GM23338 (cell line): ENCODE measurements around the gene GNPTG. TPM values are rescaled to one million over a fixed set of nuclear protein-coding genes. Genes with fewer than 3 reads are reported as not detected.

ENCODE experiments used
- ATAC-seq: fragments of 200-7000 bp; cut with Tn5 transposase; 3 replicates; pipeline ENCODE4 v1.9.1; 2020
- DNase-seq: peaks from one replicate; pipeline ENCODE4 v3.0.0-alpha.2; 2015; ENCODE audit warnings: low spot score
- H2AFZ ChIP-seq: fragments of 200-600 bp; sonication (generic); 2 replicates; pipeline ENCODE4 v1.8.0; 2016; ENCODE audit warnings: antibody characterized with exemption, mild to moderate bottlenecking, moderate library complexity
- H3F3A ChIP-seq: fragments of 200-600 bp; sonication (generic); replicated peaks from 2 replicates; pipeline ENCODE4 v1.8.0; 2017; ENCODE audit warnings: antibody characterized with exemption, mixed run types, low read depth
- H3K27ac ChIP-seq: fragments of 200-600 bp; sonication (generic); 2 replicates; pipeline ENCODE4 v1.6.1; 2016; ENCODE audit warnings: low read depth
- H3K27me3 ChIP-seq: fragments of 200-600 bp; sonication (generic); 2 replicates; pipeline ENCODE4 v1.8.0; 2016; ENCODE audit warnings: mild to moderate bottlenecking, mixed run types, moderate library complexity; ENCODE audit not compliant: insufficient read depth
- H3K36me3 ChIP-seq: fragments of 200-600 bp; sonication (generic); 2 replicates; pipeline ENCODE4 v1.8.0; 2016; ENCODE audit warnings: mild to moderate bottlenecking; ENCODE audit not compliant: insufficient read depth
- H3K4me1 ChIP-seq: fragments of 200-600 bp; sonication (generic); 2 replicates; pipeline ENCODE4 v1.8.0; 2016; ENCODE audit warnings: mild to moderate bottlenecking, moderate library complexity; ENCODE audit not compliant: insufficient read depth
- H3K4me2 ChIP-seq: fragments of 200-600 bp; sonication (generic); 2 replicates; pipeline ENCODE4 v1.7.1; 2017; ENCODE audit warnings: mixed run types
- H3K4me3 ChIP-seq: fragments of 200-600 bp; sonication (generic); 2 replicates; pipeline ENCODE4 v1.6.1; 2016; ENCODE audit warnings: mixed run types
- H3K79me2 ChIP-seq: fragments of 200-600 bp; sonication (generic); replicated peaks from 2 replicates; pipeline ENCODE4 v1.8.0; 2017; ENCODE audit warnings: mild to moderate bottlenecking; ENCODE audit not compliant: insufficient read depth
- H3K9me2 ChIP-seq: fragments of 200-600 bp; sonication (generic); 2 replicates; pipeline ENCODE4 v1.8.0; 2017; ENCODE audit not compliant: insufficient read depth
- H4K20me1 ChIP-seq: fragments of 200-600 bp; sonication (generic); replicated peaks from 2 replicates; pipeline ENCODE4 v1.8.0; 2017; ENCODE audit warnings: mild to moderate bottlenecking; ENCODE audit not compliant: insufficient read depth
- H3K27ac Mint-ChIP-seq: 2 replicates; pipeline ENCODE4 v1.8.0; 2020; ENCODE audit warnings: inconsistent platforms, mild to moderate bottlenecking, moderate library complexity, mixed read lengths
- H3K27me3 Mint-ChIP-seq: 3 replicates; pipeline ENCODE4 v1.8.0; 2022; ENCODE audit warnings: low read depth, mild to moderate bottlenecking, moderate library complexity, mixed read lengths, inconsistent platforms; ENCODE audit not compliant: insufficient read depth, poor library complexity
- H3K36me3 Mint-ChIP-seq: 3 replicates; pipeline ENCODE4 v1.8.0; 2021; ENCODE audit warnings: low read depth, mild to moderate bottlenecking, inconsistent platforms, moderate library complexity, mixed read lengths
- H3K4me1 Mint-ChIP-seq: 3 replicates; pipeline ENCODE4 v1.8.0; 2020; ENCODE audit warnings: mild to moderate bottlenecking, inconsistent platforms, mixed read lengths
- H3K4me3 Mint-ChIP-seq: 3 replicates; pipeline ENCODE4 v1.8.0; 2021; ENCODE audit warnings: moderate library complexity, mild to moderate bottlenecking, inconsistent platforms, mixed read lengths
- H3K9me3 Mint-ChIP-seq: 3 replicates; pipeline ENCODE4 v1.8.0; 2020; ENCODE audit warnings: moderate library complexity, mild to moderate bottlenecking, inconsistent platforms, mixed read lengths
- CREB1 ChIP-seq: fragments of 250-450 bp; sonication (Bioruptor Pico); IDR thresholded peaks from 2 replicates; pipeline ENCODE4 v1.5.0; 2020; ENCODE audit warnings: low read depth, mild to moderate bottlenecking, moderate library complexity
- EZH2 ChIP-seq: fragments of 200-600 bp; sonication (generic); IDR thresholded peaks from one replicate; pipeline ENCODE4 v1.8.0; 2017; ENCODE audit warnings: antibody characterized with exemption, mild to moderate bottlenecking, low read depth; ENCODE audit not compliant: unreplicated experiment
- EZH2phosphoT487 ChIP-seq: fragments of 200-600 bp; sonication (generic); IDR thresholded peaks from one replicate; pipeline ENCODE4 v1.8.1; 2018; ENCODE audit warnings: antibody characterized with exemption; ENCODE audit not compliant: unreplicated experiment
- JUNB ChIP-seq: IDR thresholded peaks from one replicate; pipeline ENCODE4 v1.6.1; 2016; ENCODE audit warnings: antibody characterized with exemption; ENCODE audit not compliant: unreplicated experiment
- NANOG ChIP-seq: IDR thresholded peaks from 2 replicates; pipeline ENCODE4 v1.6.1; 2016; ENCODE audit warnings: antibody characterized with exemption, borderline replicate concordance
- POLR2AphosphoS5 ChIP-seq: IDR thresholded peaks from 2 replicates; pipeline ENCODE4 v1.6.1; 2016; ENCODE audit warnings: antibody characterized with exemption, low read depth
- STAT1 ChIP-seq: IDR thresholded peaks from one replicate; pipeline ENCODE4 v1.6.1; 2016; ENCODE audit warnings: antibody characterized with exemption; ENCODE audit not compliant: unreplicated experiment
- ZNF114 ChIP-seq: fragments of 250-450 bp; sonication (Bioruptor Pico); IDR thresholded peaks from 2 replicates; pipeline ENCODE4 v1.5.0; 2020; ENCODE audit warnings: mild to moderate bottlenecking, moderate library complexity
- ZNF331 ChIP-seq: fragments of 250-450 bp; sonication (Bioruptor Pico); IDR thresholded peaks from 2 replicates; pipeline ENCODE4 v1.5.0; 2020; ENCODE audit warnings: low read depth, mild to moderate bottlenecking, moderate library complexity
- polyA plus RNA-seq: library from polyadenylated mRNA; unstranded; fragments of >200 nt; fragmentation: Nextera tagmentation; extraction: Ambion mirVana; gene quantifications from 2 replicates; pipeline ENCODE4 v1.2.1, GENCODE V29; 2016
- total RNA-seq: library from RNA; depleted of rRNA; stranded (reverse); fragments of >200 nt; shearing (Covaris generic); gene quantifications from 2 replicates; pipeline ENCODE4 v1.2.3, GENCODE V29; 2014
- TF ChIP-seq, protein P1 (sequence below), 2 experiments: fragments of 200-600 bp in 1 of 2; sonication (generic) in 1 of 2; conservative IDR thresholded peaks; 2 replicates each; pipeline versions ENCODE4 v1.5.1 to v1.6.1; 2016 to 2017; ENCODE audit warnings: antibody characterized with exemption in 2 of 2, low read depth in 2 of 2, mild to moderate bottlenecking in 2 of 2, moderate library complexity in 1 of 2
- TF ChIP-seq, protein P2 (sequence below): IDR thresholded peaks from 2 replicates; pipeline ENCODE4 v1.6.1; 2016; ENCODE audit warnings: antibody characterized with exemption
- TF ChIP-seq, protein P3 (sequence below): fragments of 250-450 bp; sonication (Bioruptor Pico); IDR thresholded peaks from 2 replicates; pipeline ENCODE4 v1.5.0; 2020; ENCODE audit warnings: mild to moderate bottlenecking, moderate library complexity
- TF ChIP-seq, protein P4 (sequence below): IDR thresholded peaks from one replicate; pipeline ENCODE4 v1.6.1; 2018; ENCODE audit warnings: antibody characterized with exemption; ENCODE audit not compliant: unreplicated experiment

The GNPTG gene
- total and polyA plus RNA-seq, 2 experiments from 2014 or later: 23.3 to 41.0 TPM

DNA sequence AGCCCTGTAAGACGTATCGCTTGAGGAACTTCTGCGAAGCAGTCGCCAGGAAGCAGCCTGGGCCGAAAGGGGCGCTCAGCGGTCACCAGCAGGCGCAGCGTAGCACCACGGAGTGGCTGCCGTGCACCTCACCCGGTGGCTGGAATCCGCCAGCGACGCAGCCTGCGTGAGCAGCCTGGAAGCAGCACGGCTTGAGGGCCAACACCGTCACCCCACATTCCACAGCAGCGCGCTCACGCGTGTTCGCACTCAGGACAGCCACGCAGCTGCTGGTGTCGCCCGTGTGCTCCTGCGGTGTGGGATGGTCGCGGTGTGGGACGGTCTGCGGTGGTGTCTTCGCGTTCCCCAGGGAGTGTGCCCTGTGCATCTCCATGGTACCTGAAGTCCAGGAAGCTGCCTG is 32.7 kb upstream of the GNPTG start:
- peaks cover 40% of the 10 kb centered on the region for H3K36me3 ChIP-seq
- no peaks in the 10 kb centered on the region for H3K4me1 ChIP-seq
- H4K20me1 ChIP-seq: peaks cover 19% of the 10 kb centered on the region
- peaks cover 55% of the 10 kb centered on the region for H3K79me2 ChIP-seq
- DNase-seq (no peak), ATAC-seq (peak; percentile 17; the same call in 2 of the 3 replicates)
- Mint-ChIP-seq H3K36me3 (peaks cover 90% of the 10 kb centered on the region), H3K9me3 (no peaks in the 10 kb centered on the region), H3K4me1 (no peaks in the 10 kb centered on the region), H3K27ac (no peak overlapping the region), H3K27me3 (peaks cover 12% of the 10 kb centered on the region), H3K4me3 (no peak overlapping the region)
- H3K4me2 ChIP-seq: no peak overlapping the region
- no peaks in the 10 kb centered on the region for H3K27me3 ChIP-seq
- H3K9me2 ChIP-seq: no peaks in the 10 kb centered on the region
- no peak overlapping the region for H3K27ac ChIP-seq
- H2AFZ ChIP-seq: no peak overlapping the region
- peaks cover 12% of the 10 kb centered on the region; the same call in 1 of the 2 replicates for H3F3A ChIP-seq
- no peak for TF ChIP-seq POLR2AphosphoS5
- no peak for TF ChIP-seq STAT1
- TF ChIP-seq EZH2phosphoT487: no peak
- no peak for TF ChIP-seq CREB1
- TF ChIP-seq, protein P1, sequence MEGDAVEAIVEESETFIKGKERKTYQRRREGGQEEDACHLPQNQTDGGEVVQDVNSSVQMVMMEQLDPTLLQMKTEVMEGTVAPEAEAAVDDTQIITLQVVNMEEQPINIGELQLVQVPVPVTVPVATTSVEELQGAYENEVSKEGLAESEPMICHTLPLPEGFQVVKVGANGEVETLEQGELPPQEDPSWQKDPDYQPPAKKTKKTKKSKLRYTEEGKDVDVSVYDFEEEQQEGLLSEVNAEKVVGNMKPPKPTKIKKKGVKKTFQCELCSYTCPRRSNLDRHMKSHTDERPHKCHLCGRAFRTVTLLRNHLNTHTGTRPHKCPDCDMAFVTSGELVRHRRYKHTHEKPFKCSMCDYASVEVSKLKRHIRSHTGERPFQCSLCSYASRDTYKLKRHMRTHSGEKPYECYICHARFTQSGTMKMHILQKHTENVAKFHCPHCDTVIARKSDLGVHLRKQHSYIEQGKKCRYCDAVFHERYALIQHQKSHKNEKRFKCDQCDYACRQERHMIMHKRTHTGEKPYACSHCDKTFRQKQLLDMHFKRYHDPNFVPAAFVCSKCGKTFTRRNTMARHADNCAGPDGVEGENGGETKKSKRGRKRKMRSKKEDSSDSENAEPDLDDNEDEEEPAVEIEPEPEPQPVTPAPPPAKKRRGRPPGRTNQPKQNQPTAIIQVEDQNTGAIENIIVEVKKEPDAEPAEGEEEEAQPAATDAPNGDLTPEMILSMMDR (conservative IDR thresholded peaks at IDR 0.05; ENCODE audit: low read depth in 2 of 2): no peak
- no peak for TF ChIP-seq NANOG
- TF ChIP-seq ZNF114 (CRISPR knock-in tag): no peak
- no peak for TF ChIP-seq JUNB
- TF ChIP-seq EZH2: no peak
- TF ChIP-seq, protein P2, sequence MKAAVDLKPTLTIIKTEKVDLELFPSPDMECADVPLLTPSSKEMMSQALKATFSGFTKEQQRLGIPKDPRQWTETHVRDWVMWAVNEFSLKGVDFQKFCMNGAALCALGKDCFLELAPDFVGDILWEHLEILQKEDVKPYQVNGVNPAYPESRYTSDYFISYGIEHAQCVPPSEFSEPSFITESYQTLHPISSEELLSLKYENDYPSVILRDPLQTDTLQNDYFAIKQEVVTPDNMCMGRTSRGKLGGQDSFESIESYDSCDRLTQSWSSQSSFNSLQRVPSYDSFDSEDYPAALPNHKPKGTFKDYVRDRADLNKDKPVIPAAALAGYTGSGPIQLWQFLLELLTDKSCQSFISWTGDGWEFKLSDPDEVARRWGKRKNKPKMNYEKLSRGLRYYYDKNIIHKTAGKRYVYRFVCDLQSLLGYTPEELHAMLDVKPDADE: no peak
- TF ChIP-seq, protein P3, sequence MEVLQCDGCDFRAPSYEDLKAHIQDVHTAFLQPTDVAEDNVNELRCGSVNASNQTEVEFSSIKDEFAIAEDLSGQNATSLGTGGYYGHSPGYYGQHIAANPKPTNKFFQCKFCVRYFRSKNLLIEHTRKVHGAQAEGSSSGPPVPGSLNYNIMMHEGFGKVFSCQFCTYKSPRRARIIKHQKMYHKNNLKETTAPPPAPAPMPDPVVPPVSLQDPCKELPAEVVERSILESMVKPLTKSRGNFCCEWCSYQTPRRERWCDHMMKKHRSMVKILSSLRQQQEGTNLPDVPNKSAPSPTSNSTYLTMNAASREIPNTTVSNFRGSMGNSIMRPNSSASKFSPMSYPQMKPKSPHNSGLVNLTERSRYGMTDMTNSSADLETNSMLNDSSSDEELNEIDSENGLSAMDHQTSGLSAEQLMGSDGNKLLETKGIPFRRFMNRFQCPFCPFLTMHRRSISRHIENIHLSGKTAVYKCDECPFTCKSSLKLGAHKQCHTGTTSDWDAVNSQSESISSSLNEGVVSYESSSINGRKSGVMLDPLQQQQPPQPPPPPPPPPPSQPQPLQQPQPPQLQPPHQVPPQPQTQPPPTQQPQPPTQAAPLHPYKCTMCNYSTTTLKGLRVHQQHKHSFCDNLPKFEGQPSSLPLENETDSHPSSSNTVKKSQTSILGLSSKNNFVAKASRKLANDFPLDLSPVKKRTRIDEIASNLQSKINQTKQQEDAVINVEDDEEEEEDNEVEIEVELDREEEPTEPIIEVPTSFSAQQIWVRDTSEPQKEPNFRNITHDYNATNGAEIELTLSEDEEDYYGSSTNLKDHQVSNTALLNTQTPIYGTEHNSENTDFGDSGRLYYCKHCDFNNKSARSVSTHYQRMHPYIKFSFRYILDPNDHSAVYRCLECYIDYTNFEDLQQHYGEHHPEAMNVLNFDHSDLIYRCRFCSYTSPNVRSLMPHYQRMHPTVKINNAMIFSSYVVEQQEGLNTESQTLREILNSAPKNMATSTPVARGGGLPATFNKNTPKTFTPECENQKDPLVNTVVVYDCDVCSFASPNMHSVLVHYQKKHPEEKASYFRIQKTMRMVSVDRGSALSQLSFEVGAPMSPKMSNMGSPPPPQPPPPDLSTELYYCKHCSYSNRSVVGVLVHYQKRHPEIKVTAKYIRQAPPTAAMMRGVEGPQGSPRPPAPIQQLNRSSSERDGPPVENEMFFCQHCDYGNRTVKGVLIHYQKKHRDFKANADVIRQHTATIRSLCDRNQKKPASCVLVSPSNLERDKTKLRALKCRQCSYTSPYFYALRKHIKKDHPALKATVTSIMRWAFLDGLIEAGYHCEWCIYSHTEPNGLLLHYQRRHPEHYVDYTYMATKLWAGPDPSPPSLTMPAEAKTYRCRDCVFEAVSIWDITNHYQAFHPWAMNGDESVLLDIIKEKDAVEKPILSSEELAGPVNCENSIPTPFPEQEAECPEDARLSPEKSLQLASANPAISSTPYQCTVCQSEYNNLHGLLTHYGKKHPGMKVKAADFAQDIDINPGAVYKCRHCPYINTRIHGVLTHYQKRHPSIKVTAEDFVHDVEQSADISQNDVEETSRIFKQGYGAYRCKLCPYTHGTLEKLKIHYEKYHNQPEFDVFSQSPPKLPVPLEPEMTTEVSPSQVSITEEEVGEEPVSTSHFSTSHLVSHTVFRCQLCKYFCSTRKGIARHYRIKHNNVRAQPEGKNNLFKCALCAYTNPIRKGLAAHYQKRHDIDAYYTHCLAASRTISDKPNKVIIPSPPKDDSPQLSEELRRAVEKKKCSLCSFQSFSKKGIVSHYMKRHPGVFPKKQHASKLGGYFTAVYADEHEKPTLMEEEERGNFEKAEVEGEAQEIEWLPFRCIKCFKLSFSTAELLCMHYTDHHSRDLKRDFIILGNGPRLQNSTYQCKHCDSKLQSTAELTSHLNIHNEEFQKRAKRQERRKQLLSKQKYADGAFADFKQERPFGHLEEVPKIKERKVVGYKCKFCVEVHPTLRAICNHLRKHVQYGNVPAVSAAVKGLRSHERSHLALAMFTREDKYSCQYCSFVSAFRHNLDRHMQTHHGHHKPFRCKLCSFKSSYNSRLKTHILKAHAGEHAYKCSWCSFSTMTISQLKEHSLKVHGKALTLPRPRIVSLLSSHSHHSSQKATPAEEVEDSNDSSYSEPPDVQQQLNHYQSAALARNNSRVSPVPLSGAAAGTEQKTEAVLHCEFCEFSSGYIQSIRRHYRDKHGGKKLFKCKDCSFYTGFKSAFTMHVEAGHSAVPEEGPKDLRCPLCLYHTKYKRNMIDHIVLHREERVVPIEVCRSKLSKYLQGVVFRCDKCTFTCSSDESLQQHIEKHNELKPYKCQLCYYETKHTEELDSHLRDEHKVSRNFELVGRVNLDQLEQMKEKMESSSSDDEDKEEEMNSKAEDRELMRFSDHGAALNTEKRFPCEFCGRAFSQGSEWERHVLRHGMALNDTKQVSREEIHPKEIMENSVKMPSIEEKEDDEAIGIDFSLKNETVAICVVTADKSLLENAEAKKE (CRISPR knock-in tag): no peak
- no peak for TF ChIP-seq ZNF331 (CRISPR knock-in tag)
- TF ChIP-seq, protein P4, sequence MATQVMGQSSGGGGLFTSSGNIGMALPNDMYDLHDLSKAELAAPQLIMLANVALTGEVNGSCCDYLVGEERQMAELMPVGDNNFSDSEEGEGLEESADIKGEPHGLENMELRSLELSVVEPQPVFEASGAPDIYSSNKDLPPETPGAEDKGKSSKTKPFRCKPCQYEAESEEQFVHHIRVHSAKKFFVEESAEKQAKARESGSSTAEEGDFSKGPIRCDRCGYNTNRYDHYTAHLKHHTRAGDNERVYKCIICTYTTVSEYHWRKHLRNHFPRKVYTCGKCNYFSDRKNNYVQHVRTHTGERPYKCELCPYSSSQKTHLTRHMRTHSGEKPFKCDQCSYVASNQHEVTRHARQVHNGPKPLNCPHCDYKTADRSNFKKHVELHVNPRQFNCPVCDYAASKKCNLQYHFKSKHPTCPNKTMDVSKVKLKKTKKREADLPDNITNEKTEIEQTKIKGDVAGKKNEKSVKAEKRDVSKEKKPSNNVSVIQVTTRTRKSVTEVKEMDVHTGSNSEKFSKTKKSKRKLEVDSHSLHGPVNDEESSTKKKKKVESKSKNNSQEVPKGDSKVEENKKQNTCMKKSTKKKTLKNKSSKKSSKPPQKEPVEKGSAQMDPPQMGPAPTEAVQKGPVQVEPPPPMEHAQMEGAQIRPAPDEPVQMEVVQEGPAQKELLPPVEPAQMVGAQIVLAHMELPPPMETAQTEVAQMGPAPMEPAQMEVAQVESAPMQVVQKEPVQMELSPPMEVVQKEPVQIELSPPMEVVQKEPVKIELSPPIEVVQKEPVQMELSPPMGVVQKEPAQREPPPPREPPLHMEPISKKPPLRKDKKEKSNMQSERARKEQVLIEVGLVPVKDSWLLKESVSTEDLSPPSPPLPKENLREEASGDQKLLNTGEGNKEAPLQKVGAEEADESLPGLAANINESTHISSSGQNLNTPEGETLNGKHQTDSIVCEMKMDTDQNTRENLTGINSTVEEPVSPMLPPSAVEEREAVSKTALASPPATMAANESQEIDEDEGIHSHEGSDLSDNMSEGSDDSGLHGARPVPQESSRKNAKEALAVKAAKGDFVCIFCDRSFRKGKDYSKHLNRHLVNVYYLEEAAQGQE: no peak
- H3K4me3 ChIP-seq: no peak overlapping the region
